Thyroid gland (tissue), 4 donors: ENCODE data around the gene RUNX2. TPM values are rescaled to one million over a fixed set of nuclear protein-coding genes. Genes with fewer than 3 reads are reported as not detected.

Experiments
- DNase-seq, 2 donors: peaks; one replicate each; pipeline ENCODE4 v3.0.0-alpha.2; 2019
- H3K27ac ChIP-seq, 3 donors: fragments of 200-600 bp; sonication (generic); 1 replicate in 2 of 3; 2 replicates in 1 of 3; pipeline ENCODE4 v1.5.1; 2016 to 2019; ENCODE audit warnings: mild to moderate bottlenecking in 1 of 3, moderate library complexity in 1 of 3
- H3K27me3 ChIP-seq: fragments of 200-600 bp; sonication (generic); one replicate; pipeline ENCODE4 v1.5.1; 2019
- H3K36me3 ChIP-seq, 2 donors: fragments of 200-600 bp; sonication (generic); one replicate each; pipeline ENCODE4 v1.5.1; 2016 to 2019
- H3K4me1 ChIP-seq, 2 donors: fragments of 200-600 bp; sonication (generic); one replicate each; pipeline ENCODE4 v1.5.1; 2017 to 2019
- H3K4me3 ChIP-seq, 3 donors: fragments of 200-600 bp; sonication (generic); replicated peaks in 1 of 3; 1 replicate in 2 of 3; 2 replicates in 1 of 3; pipeline ENCODE4 v1.5.1; 2016; ENCODE audit warnings: mild to moderate bottlenecking in 1 of 3
- H3K9me3 ChIP-seq: fragments of 200-600 bp; sonication (generic); one replicate; pipeline ENCODE4 v1.5.1; 2017
- POLR2A ChIP-seq, 2 donors: fragments of 450-650 bp; IDR thresholded peaks; one replicate each; pipeline ENCODE4 v1.6.1; 2017; ENCODE audit warnings: antibody characterized with exemption in 2 of 2, mild to moderate bottlenecking in 2 of 2, moderate library complexity in 1 of 2
- WGBS, 2 donors: methylation state at CpG; one replicate each; pipeline ENCODE4 v1.1.5; 2017; 5-methylcytosine and 5-hydroxymethylcytosine counted together
- intact Hi-C: fragments of 100-400 bp; cut with DNase I; formaldehyde crosslinking; loops from one replicate; pipeline ENCODE4 v1.15.1; 2023
- total RNA-seq, 4 donors: library from RNA; depleted of rRNA; stranded (reverse); fragments of >200 nt; gene quantifications; one replicate each; pipeline ENCODE4 v1.2.3, GENCODE V29; 2016
- TF ChIP-seq, protein P1 (sequence below), 6 experiments: fragments of 200-600 bp in 3 of 6; fragments of 450-650 bp in 3 of 6; sonication (generic) in 3 of 6; IDR thresholded peaks; one replicate each; pipeline ENCODE4 v1.5.1; 2016 to 2019; ENCODE audit warnings: antibody characterized with exemption in 6 of 6, mild to moderate bottlenecking in 2 of 6, inconsistent platforms in 1 of 6, moderate library complexity in 1 of 6

Gene RUNX2
- total RNA-seq, 4 donors from 2014 or later: 1.6 to 4.2 (median 2.7) TPM

- no peak overlapping the region for H3K27ac ChIP-seq
- intact Hi-C loops: no loop called here
Measured at GRCh38 chr6:45640081-45640491, 312.0 kb downstream of the RUNX2 start.

DNA sequence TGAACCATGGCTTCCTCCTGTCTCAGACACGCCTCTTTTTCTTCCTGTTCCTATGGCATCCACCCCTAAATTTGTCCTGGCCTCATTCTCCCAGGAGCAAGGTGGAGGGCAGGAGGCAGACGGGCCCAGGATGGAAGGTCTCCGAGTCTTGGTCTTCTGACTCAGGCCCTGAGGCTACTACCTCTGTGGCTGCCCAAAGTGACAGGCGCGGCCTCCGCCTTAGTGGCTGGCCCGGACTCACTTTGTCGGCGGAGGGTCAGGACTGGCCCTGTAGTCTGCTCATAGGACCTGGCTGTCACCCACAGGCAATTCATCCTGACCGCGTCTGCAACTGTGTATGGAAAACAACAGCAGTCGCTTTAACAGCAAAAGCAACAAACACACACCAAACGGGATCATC lies 312.7 kb downstream of the RUNX2 start:
- Histone ChIP-seq H3K27ac (no peak overlapping the region), H3K4me1 (no peaks in the 10 kb centered on the region), H3K27me3 (no peaks in the 10 kb centered on the region), H3K9me3 (no peaks in the 10 kb centered on the region), H3K36me3 (no peaks in the 10 kb centered on the region), H3K4me3 (no peak overlapping the region)
- TF ChIP-seq, protein P1, sequence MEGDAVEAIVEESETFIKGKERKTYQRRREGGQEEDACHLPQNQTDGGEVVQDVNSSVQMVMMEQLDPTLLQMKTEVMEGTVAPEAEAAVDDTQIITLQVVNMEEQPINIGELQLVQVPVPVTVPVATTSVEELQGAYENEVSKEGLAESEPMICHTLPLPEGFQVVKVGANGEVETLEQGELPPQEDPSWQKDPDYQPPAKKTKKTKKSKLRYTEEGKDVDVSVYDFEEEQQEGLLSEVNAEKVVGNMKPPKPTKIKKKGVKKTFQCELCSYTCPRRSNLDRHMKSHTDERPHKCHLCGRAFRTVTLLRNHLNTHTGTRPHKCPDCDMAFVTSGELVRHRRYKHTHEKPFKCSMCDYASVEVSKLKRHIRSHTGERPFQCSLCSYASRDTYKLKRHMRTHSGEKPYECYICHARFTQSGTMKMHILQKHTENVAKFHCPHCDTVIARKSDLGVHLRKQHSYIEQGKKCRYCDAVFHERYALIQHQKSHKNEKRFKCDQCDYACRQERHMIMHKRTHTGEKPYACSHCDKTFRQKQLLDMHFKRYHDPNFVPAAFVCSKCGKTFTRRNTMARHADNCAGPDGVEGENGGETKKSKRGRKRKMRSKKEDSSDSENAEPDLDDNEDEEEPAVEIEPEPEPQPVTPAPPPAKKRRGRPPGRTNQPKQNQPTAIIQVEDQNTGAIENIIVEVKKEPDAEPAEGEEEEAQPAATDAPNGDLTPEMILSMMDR (IDR thresholded peaks at IDR 0.05): no peak
- no peak for TF ChIP-seq POLR2A (IDR thresholded peaks at IDR 0.05)
- WGBS, 2 donors: 93 to 94% methylated on average over 13 of the region's 13 CpGs
- intact Hi-C loops: no loop called here
- no peak for DNase-seq

More at GRCh38 chr6:45640081-45640491, 312.0 kb downstream of the RUNX2 start:
- H3K27me3 ChIP-seq: no peaks in the 10 kb centered on the region
- no peak for DNase-seq
- H3K4me3 ChIP-seq: no peak overlapping the region
- TF ChIP-seq, protein P1 (IDR thresholded peaks at IDR 0.05): no peak
- no peak for TF ChIP-seq POLR2A (IDR thresholded peaks at IDR 0.05)
- H3K4me1 ChIP-seq: no peaks in the 10 kb centered on the region
- no peaks in the 10 kb centered on the region for H3K36me3 ChIP-seq
- 88 to 92% methylated on average over 2 of the region's 2 CpGs for WGBS, 2 donors
- no peaks in the 10 kb centered on the region for H3K9me3 ChIP-seq

- Histone ChIP-seq H3K4me1 (no peaks in the 10 kb centered on the region), H3K27ac (no peak overlapping the region), H3K9me3 (no peaks in the 10 kb centered on the region), H3K27me3 (no peaks in the 10 kb centered on the region), H3K4me3 (no peak overlapping the region), H3K36me3 (no peaks in the 10 kb centered on the region)
- no peak for TF ChIP-seq POLR2A (IDR thresholded peaks at IDR 0.05)
- TF ChIP-seq, protein P1 (IDR thresholded peaks at IDR 0.05): no peak
- no peak for DNase-seq
- intact Hi-C loops: no loop called here
- WGBS, 2 donors: 91% methylated on average over 20 of the region's 20 CpGs
Measured at GRCh38 chr6:45642331-45643125, 314.4 kb downstream of the RUNX2 start.

DNA sequence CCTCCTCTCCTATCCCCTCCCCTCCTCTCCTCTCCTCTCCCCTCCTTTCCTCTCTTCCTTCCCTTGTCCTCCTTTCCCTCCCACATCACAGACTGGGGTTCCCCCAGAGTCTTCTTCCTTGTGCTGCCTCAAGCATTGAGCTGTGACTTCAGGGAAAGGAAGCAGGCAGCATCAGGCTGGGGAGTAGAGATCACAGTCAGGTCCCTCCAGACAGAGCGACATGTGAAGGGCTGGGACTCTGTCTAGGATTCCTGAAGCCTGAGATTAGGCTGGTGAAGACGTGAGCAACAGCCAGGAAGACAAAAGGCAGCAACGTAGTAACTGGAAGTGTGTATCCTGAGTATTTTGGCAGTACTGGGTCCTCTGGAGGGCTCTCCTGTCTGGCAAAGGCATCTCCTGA lies 315.0 kb downstream of the RUNX2 start:
- Histone ChIP-seq H3K4me1 (no peaks in the 10 kb centered on the region), H3K36me3 (no peaks in the 10 kb centered on the region), H3K4me3 (no peak overlapping the region), H3K9me3 (no peaks in the 10 kb centered on the region), H3K27me3 (no peaks in the 10 kb centered on the region), H3K27ac (no peak overlapping the region)
- WGBS, 2 donors: 79 to 80% methylated on average over 3 of the region's 3 CpGs
- DNase-seq: no peak
- TF ChIP-seq, protein P1 (IDR thresholded peaks at IDR 0.05): no peak
- intact Hi-C loops: no loop called here

DNA sequence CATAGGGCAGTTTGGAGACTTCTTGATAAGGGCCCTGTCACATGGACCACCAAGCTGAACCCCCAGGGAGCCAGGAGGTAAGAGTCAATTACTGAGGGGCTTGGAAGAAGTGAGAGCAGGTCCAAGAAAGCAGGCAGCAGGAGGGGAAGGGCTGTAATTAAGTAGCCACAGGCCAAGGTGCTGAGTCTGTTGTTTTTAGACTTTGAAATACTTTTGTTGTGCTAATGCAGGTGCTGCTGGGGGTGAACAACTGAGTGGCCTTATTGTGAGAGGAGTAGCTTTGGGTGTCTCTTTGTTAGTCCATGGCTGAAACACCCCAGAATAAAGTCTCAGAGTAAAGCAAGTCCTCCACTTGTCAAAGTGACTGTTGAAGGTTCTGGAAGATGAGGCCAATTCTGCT lies 316.6 kb downstream of the RUNX2 start:
- H3K27ac ChIP-seq: no peak overlapping the region
- no peak overlapping the region for H3K4me3 ChIP-seq
- intact Hi-C loops: no loop called here

More for the DNA sequence above, 316.6 kb downstream of the RUNX2 start:
- H3K9me3 ChIP-seq: no peaks in the 10 kb centered on the region
- H3K27me3 ChIP-seq: no peaks in the 10 kb centered on the region
- DNase-seq: no peak
- H3K36me3 ChIP-seq: no peaks in the 10 kb centered on the region
- TF ChIP-seq POLR2A (IDR thresholded peaks at IDR 0.05): no peak
- TF ChIP-seq, protein P1 (IDR thresholded peaks at IDR 0.05): no peak
- H3K4me1 ChIP-seq: no peaks in the 10 kb centered on the region
